IPS DF 19.7 (cell line): ENCODE measurements around the gene SLC6A6.

Source experiments
- DNase-seq: peaks from one replicate; pipeline ENCODE4 v3.0.0-alpha.2; 2013; ENCODE audit warnings: low read depth, low spot score

The SLC6A6 gene

DNA sequence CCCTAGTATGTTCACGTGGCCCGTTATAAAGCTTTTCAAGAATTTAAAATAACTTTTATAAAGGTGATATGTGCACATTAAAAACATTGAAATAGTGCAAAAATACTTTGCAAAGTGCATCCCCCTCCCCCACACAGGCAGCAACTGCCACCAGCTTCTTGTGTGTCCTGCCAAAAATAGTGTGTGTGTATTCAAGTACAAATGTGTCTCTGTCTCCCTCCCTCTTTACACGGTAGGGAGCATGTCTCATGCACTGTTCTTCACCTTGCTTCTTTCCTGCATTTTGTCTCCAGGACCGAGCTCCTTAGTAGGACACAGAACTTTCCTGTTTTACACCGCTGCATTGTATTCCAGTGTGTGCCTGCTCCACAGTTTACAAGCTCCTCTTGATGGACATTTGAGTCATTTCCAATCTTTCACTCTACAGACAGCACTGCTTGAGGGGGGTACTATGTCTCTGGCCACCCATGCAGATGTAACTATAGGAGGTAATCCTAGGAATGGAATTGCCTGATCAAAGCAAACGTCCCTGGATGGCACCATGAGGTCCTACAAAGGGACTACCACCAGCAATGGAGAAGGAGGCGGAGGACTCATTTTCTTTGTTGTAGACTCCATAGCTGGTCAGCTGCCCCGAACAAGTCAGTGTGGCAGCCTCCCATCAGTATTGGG, 52.4 kb downstream of the SLC6A6 start:
- no peak for DNase-seq

DNA sequence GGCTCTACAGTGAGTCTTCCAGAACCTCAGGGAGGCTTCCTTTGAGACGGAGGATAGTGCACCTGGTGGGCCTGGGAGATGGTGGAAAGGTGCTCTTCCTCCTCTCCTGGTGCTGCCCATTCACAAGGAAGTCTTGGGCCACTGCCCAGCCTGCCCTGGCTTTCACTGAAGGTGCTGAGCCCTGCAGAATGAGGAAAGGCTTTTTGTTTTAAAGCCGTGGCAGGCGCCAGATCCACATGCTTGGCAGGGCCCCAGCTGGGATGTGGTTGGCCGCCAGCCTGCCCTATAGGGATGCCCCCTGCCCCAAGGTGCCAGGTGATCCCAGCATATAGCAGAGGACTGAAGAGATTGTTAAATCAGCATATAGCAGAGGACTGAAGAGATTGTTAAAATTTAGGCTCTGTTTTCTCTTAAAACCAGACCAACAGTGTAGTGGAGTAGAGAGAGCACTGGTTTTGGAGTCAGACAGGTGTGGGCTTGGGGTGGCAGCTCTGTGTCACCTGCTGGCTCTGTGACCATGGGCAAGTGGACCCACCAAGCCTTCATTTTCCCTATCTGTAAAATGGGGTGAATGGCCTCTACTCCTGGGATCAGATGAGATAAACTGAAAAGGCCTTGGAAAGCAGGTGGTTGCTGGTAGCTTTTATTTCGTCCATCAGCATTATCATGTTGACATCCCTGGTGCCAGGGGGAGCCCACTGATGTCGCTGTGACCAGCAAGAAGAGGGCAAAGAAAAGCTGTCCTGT, 53.3 kb downstream of the SLC6A6 start:
- no peak for DNase-seq

- DNase-seq = no peak
Measured at GRCh38 chr3:14456794-14457193, 54.4 kb downstream of the SLC6A6 start.

DNA sequence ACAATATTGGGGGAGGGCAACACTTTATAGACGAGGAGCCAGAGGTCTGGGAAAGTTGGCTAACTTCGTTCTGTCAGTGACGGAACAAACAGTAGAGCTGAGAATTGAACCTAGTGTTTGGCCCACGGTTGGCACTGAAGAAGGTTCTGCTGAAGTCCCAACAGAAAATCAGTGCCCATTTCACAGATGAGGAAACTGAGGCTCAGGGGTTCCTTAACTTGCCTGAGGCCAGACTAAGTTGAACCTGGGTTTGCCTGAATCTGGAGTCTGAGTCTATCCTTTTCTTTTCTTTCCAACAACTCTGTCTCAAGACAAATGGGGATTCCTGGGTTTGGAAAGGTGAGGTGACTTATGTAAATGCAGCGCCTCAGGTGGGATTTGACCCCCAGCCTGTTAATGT, 55.1 kb downstream of the SLC6A6 start:
- no peak for DNase-seq

GRCh38 chr3:14457999-14458398, 55.6 kb downstream of the SLC6A6 start:
- DNase-seq = no peak

DNA sequence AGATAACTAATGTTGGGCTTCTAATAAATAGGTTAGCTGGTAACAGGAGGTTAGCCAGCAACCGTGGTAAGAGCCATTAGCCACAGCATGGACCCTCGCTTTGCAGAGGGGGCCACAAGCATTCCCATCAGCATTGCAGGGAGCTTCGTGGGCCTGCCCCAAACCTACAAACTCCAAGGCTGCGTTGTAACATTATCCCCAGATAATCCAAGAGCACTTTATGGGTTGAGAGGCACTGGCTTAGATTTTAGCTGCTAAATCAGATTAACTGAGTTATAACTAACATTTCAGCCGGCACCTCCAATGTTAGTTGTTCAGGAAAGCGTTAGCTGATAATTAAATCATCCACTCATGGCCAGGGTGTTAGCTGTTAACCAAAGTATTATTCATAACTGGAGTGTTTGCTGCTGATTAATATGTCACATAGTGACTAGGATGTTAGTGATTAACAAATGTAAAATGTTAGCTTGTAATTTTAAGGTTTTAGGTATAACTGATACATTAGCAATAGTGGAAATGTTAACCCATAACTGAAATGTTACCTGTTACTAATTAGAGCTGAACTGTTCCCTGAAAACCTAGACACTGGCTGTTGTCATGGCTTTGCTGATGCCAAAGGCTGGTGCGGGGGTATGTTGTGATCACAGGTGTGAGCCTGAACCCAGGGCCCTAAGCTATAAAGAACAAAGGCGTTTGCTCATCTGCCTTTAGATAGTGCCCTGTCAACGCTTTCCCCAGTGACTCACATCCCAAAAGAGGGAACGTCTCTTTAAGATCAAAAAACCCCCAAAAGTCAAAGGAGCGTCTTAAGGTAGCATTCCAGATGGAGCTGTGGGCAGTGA, 56.2 kb downstream of the SLC6A6 start:
- DNase-seq = no peak

DNA sequence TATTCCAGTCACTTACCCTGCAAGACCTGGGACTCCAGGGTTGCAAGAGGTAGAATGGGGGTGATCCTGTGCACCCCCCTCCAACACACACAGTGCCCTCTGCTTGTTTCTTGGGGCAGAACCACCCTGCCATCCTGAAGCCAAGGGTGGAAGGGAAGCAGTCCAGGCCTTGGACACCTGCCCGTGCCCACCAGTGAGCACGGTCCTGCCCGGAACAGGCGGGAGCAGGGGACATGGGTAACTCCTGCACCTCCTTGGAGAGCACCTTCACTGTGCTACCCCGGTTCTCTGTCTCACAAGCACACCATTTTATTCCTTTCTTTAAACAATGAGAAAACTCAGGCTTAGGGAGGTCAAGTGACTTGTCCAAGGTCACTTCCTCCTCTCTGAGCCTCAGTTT, 57.0 kb downstream of the SLC6A6 start:
- DNase-seq = no peak

DNA sequence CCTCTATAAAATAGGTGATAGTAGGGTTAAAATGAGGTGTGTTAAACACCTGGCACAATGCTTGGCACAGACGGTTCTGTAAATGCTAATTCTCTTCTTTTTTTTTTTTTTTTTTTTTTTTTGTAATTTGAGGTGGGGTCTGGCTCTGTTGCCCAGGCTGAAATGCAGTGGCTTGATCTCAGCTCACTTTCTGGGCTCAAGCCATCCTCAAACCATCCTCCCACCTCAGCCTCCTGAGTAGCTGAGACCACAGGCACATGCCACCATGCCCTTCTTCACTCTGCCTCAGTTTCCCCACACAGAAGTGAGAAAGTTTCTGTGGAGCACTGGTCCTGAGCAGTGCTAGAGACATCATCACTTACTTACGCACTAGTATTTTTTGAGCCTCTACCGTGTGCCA, 57.4 kb downstream of the SLC6A6 start:
- DNase-seq = no peak

GRCh38 chr3:14460342-14461005, 58.1 kb downstream of the SLC6A6 start:
- DNase-seq = no peak

DNA sequence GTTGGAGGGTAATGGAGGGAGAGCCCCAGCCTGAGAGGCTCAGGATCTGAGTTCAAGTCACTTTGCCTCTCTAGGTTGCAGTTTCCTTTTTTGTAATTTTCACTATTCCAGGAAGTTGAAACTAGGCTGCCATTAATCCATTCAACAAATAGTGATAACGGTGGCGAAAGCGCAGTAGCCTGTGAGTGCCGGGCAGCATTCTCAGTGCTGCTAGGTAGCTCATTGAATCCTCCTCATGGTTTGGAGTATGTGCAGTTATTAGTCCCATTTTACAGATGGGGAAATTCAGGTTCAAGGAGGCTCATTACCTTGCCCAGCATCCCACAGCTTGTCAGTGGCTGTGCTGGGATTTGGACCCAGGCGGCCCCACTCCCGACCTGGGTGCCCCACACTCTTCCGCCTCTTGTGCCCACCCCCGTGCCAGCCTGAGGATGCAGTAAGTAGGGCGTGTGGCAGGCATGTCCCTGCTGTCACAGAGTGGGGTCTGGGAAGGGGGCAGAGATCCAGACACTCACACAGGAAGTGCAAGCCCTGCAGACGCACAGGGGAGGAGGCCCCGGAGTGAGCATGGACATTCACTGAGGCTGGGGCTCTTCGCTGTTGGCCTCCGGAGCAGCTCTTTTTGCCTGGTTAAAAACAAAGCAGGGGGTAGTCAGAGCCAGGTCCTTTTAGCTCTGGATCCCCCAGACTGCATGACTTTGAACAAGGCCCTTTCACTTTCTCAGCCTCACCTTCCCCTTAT, 58.8 kb downstream of the SLC6A6 start:
- no peak for DNase-seq

GRCh38 chr3:14461748-14462324, 59.4 kb downstream of the SLC6A6 start:
- no peak for DNase-seq

GRCh38 chr3:14462738-14463137, 60.3 kb downstream of the SLC6A6 start:
- no peak for DNase-seq

GRCh38 chr3:14463330-14464140, 61.1 kb downstream of the SLC6A6 start:
- no peak for DNase-seq

DNA sequence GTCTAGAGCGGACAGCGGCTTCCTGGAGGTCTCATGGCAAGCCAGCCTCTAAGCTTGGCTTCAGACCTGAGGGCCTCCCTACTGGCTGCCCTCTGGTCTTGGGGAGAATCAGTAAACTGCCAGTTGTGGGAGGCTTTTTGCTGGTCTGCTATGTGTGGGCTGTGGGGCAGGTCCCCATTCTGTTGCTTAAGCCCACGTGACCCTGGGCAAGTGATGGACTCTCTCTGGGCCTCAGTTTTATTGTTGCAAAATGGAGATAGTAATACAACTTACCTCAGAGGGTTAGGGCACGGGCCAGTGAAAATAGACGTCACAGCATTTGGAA, 61.7 kb downstream of the SLC6A6 start:
- no peak for DNase-seq

DNA sequence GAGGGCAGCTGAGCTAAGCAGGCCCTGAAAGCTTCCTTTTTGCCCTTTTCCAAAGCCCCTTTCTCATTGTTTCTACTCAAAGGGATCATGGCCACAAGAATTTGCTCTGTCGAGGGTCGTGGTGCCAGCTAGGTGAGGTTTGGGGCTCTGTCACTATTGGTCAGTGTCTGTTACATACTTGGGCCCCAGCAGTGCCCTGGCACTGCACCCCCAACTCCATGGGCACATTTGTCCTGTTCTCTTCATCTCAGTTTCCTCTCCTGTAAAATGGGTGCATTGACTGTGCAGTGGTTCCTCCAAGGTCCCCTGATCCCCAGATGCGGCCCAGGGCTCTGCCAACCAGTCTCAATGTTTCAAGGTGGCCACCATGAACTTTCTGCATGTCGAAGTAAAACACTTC, 62.1 kb downstream of the SLC6A6 start:
- no peak for DNase-seq

GRCh38 chr3:14465425-14465824, 63.0 kb downstream of the SLC6A6 start:
- no peak for DNase-seq

- no peak for DNase-seq
Measured at GRCh38 chr3:14466179-14466903, 63.9 kb downstream of the SLC6A6 start.

DNA sequence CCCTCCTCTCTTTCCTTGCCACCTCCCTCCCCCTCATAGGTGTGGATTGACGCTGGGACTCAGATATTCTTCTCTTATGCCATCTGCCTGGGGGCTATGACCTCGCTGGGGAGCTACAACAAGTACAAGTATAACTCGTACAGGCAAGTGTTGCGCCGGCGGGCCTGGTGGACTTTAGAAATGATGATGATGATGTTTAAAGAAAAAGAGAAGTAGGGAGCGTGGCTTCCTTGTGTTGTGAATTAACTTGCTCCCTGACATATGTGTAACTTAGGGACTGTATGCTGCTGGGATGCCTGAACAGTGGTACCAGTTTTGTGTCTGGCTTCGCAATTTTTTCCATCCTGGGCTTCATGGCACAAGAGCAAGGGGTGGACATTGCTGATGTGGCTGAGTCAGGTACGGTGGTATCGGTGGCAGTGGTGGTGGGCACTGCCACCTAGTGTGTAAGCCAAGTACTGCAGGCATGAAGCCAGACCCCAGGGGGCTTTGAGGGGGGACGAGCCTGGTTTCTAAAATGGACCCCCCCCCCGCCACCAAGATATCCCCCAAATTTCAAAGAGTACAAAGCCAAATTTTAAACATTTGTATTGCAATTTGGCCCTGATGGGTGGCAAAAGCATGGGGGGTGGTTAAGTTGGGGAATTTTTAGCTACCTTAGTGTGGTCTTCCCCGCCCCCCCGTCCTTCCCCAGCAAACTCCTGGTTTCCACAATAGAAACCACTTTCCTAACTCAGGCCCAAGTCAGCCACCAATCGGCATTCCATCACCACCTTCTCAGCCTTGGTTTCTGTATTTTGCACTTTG, 65.6 kb downstream of the SLC6A6 start:
- no peak for DNase-seq

DNA sequence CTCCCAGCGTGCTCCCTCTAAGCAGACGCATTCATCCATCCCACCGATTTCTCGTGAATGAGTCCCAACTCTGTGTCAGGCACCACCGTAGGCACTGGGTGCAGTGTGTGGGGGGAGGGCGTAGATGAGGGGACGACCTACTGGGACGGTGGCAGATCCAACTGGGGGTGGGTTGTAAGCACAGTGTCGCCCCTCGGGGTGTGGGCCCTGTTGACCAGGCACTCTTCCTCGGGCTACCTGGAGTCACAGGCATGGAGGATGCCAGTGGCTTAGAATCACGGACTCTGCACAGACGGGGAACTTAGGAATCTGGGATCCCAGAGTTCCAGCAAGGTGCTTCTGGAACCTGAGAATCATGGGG, 66.2 kb downstream of the SLC6A6 start:
- DNase-seq = no peak
